Muscle layer of duodenum (tissue), 2 donors: ENCODE measurements around the gene NQO2.
A peak's percentile ranks its signal among the peaks of the same experiment; 100 is the strongest.

ENCODE experiments used
- H3K27ac ChIP-seq: one replicate; pipeline ENCODE4 v1.7.0; 2013; ENCODE audit warnings: mild to moderate bottlenecking, low read length
- H3K27me3 ChIP-seq: one replicate; pipeline ENCODE4 v1.7.0; 2013; ENCODE audit warnings: low read depth, mild to moderate bottlenecking, control low read depth, low read length
- H3K36me3 ChIP-seq, 2 donors: one replicate each; pipeline ENCODE4 v1.7.0; 2013; ENCODE audit warnings: low read length in 2 of 2, control low read depth in 1 of 2, mild to moderate bottlenecking in 1 of 2; ENCODE audit not compliant: insufficient read depth in 2 of 2, control insufficient read depth in 1 of 2
- H3K4me1 ChIP-seq, 2 donors: one replicate each; pipeline ENCODE4 v1.7.0; 2013; ENCODE audit warnings: low read length in 2 of 2, mild to moderate bottlenecking in 2 of 2, control low read depth in 1 of 2, moderate library complexity in 1 of 2; ENCODE audit not compliant: insufficient read depth in 2 of 2, control insufficient read depth in 1 of 2
- H3K4me3 ChIP-seq, 2 donors: one replicate each; pipeline ENCODE4 v1.7.0; 2013; ENCODE audit warnings: low read length in 2 of 2, low read depth in 1 of 2, mild to moderate bottlenecking in 1 of 2
- H3K9me3 ChIP-seq, 2 donors: one replicate each; pipeline ENCODE4 v1.7.0; 2013; ENCODE audit warnings: low read length in 2 of 2, control low read depth in 1 of 2, mild to moderate bottlenecking in 1 of 2; ENCODE audit not compliant: control insufficient read depth in 1 of 2
- donor health status: healthy.

The NQO2 gene

GRCh38 chr6:2999618-3000557, at the start of gene NQO2:
NQO2 (plus strand) TSS chr6:2999894; CDS start chr6:3006553, 6,659 bp downstream.
- Histone ChIP-seq H3K4me3 (peak within 1 kb of the TSS; percentile 84), H3K36me3 (peaks cover 2 to 5% of the 10 kb centered on the region in 2 donors), H3K27ac (peak within 1 kb of the TSS; percentile 82), H3K4me1 (peaks cover 0 to 11% of the 10 kb centered on the region in 2 donors), H3K9me3 (no peaks in the 10 kb centered on the region), H3K27me3 (no peaks in the 10 kb centered on the region)

GRCh38 chr6:2950713-2951112, 49.0 kb upstream of the NQO2 start:
- peaks cover 4 to 10% of the 10 kb centered on the region in 2 donors for H3K4me1 ChIP-seq
- peaks cover 35 to 40% of the 10 kb centered on the region in 2 donors for H3K36me3 ChIP-seq
- H3K27ac ChIP-seq, result no peak overlapping the region
- no peaks in the 10 kb centered on the region for H3K27me3 ChIP-seq
- no peak overlapping the region for H3K4me3 ChIP-seq
- H3K9me3 ChIP-seq, result no peaks in the 10 kb centered on the region

GRCh38 chr6:2951728-2952127, 48.0 kb upstream of the NQO2 start:
- H3K4me1 ChIP-seq, result peaks cover 4 to 10% of the 10 kb centered on the region in 2 donors
- no peaks in the 10 kb centered on the region for H3K27me3 ChIP-seq
- H3K36me3 ChIP-seq, result peaks cover 35 to 44% of the 10 kb centered on the region in 2 donors
- H3K9me3 ChIP-seq, result no peaks in the 10 kb centered on the region
- no peak overlapping the region for H3K4me3 ChIP-seq
- peak overlapping the region; percentile 50 for H3K27ac ChIP-seq

GRCh38 chr6:2952557-2953095, 47.1 kb upstream of the NQO2 start:
- no peaks in the 10 kb centered on the region for H3K9me3 ChIP-seq
- peak overlapping the region; percentile 50 for H3K27ac ChIP-seq
- no peak overlapping the region for H3K4me3 ChIP-seq
- peaks cover 8 to 10% of the 10 kb centered on the region in 2 donors for H3K4me1 ChIP-seq
- no peaks in the 10 kb centered on the region for H3K27me3 ChIP-seq
- peaks cover 28 to 38% of the 10 kb centered on the region in 2 donors for H3K36me3 ChIP-seq

GRCh38 chr6:2953098-2953497, 46.6 kb upstream of the NQO2 start:
- no peaks in the 10 kb centered on the region for H3K27me3 ChIP-seq
- H3K27ac ChIP-seq, result peak overlapping the region; percentile 50
- peaks cover 10 to 11% of the 10 kb centered on the region in 2 donors for H3K4me1 ChIP-seq
- H3K36me3 ChIP-seq, result peaks cover 24 to 33% of the 10 kb centered on the region in 2 donors
- no peaks in the 10 kb centered on the region for H3K9me3 ChIP-seq
- no peak overlapping the region for H3K4me3 ChIP-seq

- Histone ChIP-seq H3K27ac (no peak overlapping the region), H3K4me1 (peaks cover 14 to 22% of the 10 kb centered on the region in 2 donors), H3K36me3 (peaks cover 10 to 22% of the 10 kb centered on the region in 2 donors), H3K4me3 (no peak overlapping the region), H3K27me3 (no peaks in the 10 kb centered on the region), H3K9me3 (no peaks in the 10 kb centered on the region)
These were observed 42.6 kb upstream of the NQO2 start for GRCh38 chr6:2956930-2957685.

GRCh38 chr6:2957696-2958330, 41.9 kb upstream of the NQO2 start:
- Histone ChIP-seq H3K27ac (no peak overlapping the region), H3K9me3 (no peaks in the 10 kb centered on the region), H3K36me3 (peaks cover 10 to 22% of the 10 kb centered on the region in 2 donors)

GRCh38 chr6:2958331-2958711, 41.4 kb upstream of the NQO2 start:
- peaks cover 10 to 26% of the 10 kb centered on the region in 2 donors for H3K4me1 ChIP-seq
- no peak overlapping the region for H3K4me3 ChIP-seq
- H3K27ac ChIP-seq, result no peak overlapping the region
- no peaks in the 10 kb centered on the region for H3K9me3 ChIP-seq
- peaks cover 5 to 22% of the 10 kb centered on the region in 2 donors for H3K36me3 ChIP-seq
- H3K27me3 ChIP-seq, result no peaks in the 10 kb centered on the region

More at GRCh38 chr6:2957696-2958330, 41.9 kb upstream of the NQO2 start:
- Histone ChIP-seq H3K4me1 (peaks cover 10 to 23% of the 10 kb centered on the region in 2 donors), H3K4me3 (no peak overlapping the region), H3K27me3 (no peaks in the 10 kb centered on the region)

GRCh38 chr6:2958776-2959175, 40.9 kb upstream of the NQO2 start:
- Histone ChIP-seq H3K27ac (no peak overlapping the region), H3K36me3 (peaks cover 4 to 22% of the 10 kb centered on the region in 2 donors), H3K4me3 (no peak overlapping the region), H3K9me3 (no peaks in the 10 kb centered on the region), H3K27me3 (no peaks in the 10 kb centered on the region), H3K4me1 (peaks cover 10 to 28% of the 10 kb centered on the region in 2 donors)

GRCh38 chr6:2959909-2960719, 39.6 kb upstream of the NQO2 start:
- H3K27ac ChIP-seq, result peak overlapping the region; percentile 70
- no peaks in the 10 kb centered on the region for H3K27me3 ChIP-seq
- no peak overlapping the region for H3K4me3 ChIP-seq
- peaks cover 4 to 10% of the 10 kb centered on the region in 2 donors for H3K36me3 ChIP-seq
- H3K9me3 ChIP-seq, result no peaks in the 10 kb centered on the region
- peaks cover 10 to 28% of the 10 kb centered on the region in 2 donors for H3K4me1 ChIP-seq
